OCI-LY3 (cell line): ENCODE measurements around the gene NTRK2.

Experiments
- CTCF ChIP-seq: fragments of 200-600, 300-600 bp; sonication (generic); IDR thresholded peaks from 2 replicates; pipeline ENCODE4 v1.5.1; 2014; ENCODE audit warnings: antibody characterized with exemption, low read length, low read depth
- EZH2phosphoT487 ChIP-seq: fragments of 200-600 bp; shearing (Covaris generic); IDR thresholded peaks from 2 replicates; pipeline ENCODE4 v1.6.1; 2018; ENCODE audit warnings: antibody characterized with exemption, mixed run types, low read depth

GRCh38 chr9:85001925-85002324, 332.4 kb downstream of the NTRK2 start:
- TF ChIP-seq CTCF = no peak
- TF ChIP-seq EZH2phosphoT487 = no peak
